ENCODE data around the gene BTC. TPM values are rescaled to one million over a fixed set of nuclear protein-coding genes. Genes with fewer than 3 reads are reported as not detected.

BTC gene
- total and polyA plus RNA-seq, 9 of the 15 experiments (the other 6 are each of a cell fraction or from before 2014, with no cell fraction given), result not detected

- TF ChIP-seq SMC3 (conservative IDR thresholded peaks at IDR 0.05; ENCODE audit: insufficient read depth, low read depth, low read length), result no peak
- TF ChIP-seq SRSF7 (optimal IDR thresholded peaks at IDR 0.05; ENCODE audit: low read depth, low read length), result no peak
- no peak for TF ChIP-seq LEF1 (IDR thresholded peaks at IDR 0.05)
- TF ChIP-seq ZBTB12 (CRISPR knock-in tag; IDR thresholded peaks at IDR 0.05), result no peak
These were observed 41.5 kb downstream of the BTC start (continued) for GRCh38 chr4:74752798-74753197.

GRCh38 chr4:74751856-74752255, 42.5 kb downstream of the BTC start:
- Histone ChIP-seq H3K9me1 (ENCODE audit: control insufficient read depth, insufficient read depth, low read length) (no peaks in the 10 kb centered on the region), H3K36me3 (ENCODE audit: control insufficient read depth, insufficient read depth, low read length) (no peaks in the 10 kb centered on the region), H4K20me1 (replicated peaks; ENCODE audit: control insufficient read depth, insufficient read depth, low read length) (no peaks in the 10 kb centered on the region), H3K4me2 (ENCODE audit: insufficient read depth, low read length) (no peak overlapping the region), H3K9ac (ENCODE audit: insufficient read depth in 1 of 2, low read depth in 2 of 2, low read length in 2 of 2) (no peak overlapping the region), H3K9me3 (replicated peaks; ENCODE audit: control insufficient read depth, insufficient read depth, low read depth, low read length) (no peaks in the 10 kb centered on the region), H2AFZ (ENCODE audit: low read depth, low read length) (no peak overlapping the region), H3K79me2 (ENCODE audit: control insufficient read depth, insufficient read depth, low read length) (no peaks in the 10 kb centered on the region), H3K27me3 (ENCODE audit: control insufficient read depth in 2 of 2, insufficient read depth in 2 of 2, low read length in 2 of 2) (peaks cover 11 to 16% of the 10 kb centered on the region in 2 experiments; a peak in 4 of 5 replicates), H3K4me3 (no peak overlapping the region), H3K27ac (ENCODE audit: extremely low read depth, low read depth, low read length) (no peak overlapping the region), H3K4me1 (replicated peaks in 1 of 2; ENCODE audit: control insufficient read depth in 2 of 2, insufficient read depth in 2 of 2, low read length in 2 of 2) (no peaks in the 10 kb centered on the region)
- DNase-seq (ENCODE audit: extremely low read depth in 1 of 4, low spot score in 3 of 4) (no peak), ATAC-seq (no peak), FAIRE-seq (no peak)
- BruUV-seq (replicated peaks), result no TSS peak
- ChIA-PET CTCF (ENCODE audit: low intra/inter-chr PET ratio) (no interaction called here), POLR2A (interaction anchor here (0.6 kb wide), 1 partner anchor 10 kb away, joined by 3 read pairs; no protein-coding TSS in a partner anchor)
- TF ChIP-seq ADNP (tag; IDR thresholded peaks at IDR 0.05) (no peak), TCF3 (CRISPR knock-in tag; IDR thresholded peaks at IDR 0.05) (no peak), DPF2 (IDR thresholded peaks at IDR 0.05) (no peak), NFE2 (IDR thresholded peaks at IDR 0.05; ENCODE audit: low read depth) (no peak), BMI1 (IDR thresholded peaks at IDR 0.05; ENCODE audit: low read length) (no peak), SMAD1 (IDR thresholded peaks at IDR 0.05; ENCODE audit: low read depth, low read length, partially characterized antibody) (no peak), BRD9 (IDR thresholded peaks at IDR 0.05; ENCODE audit: low read depth, partially characterized antibody) (no peak), HMG20B (CRISPR knock-in tag; IDR thresholded peaks at IDR 0.05) (no peak), ARHGAP35 (IDR thresholded peaks at IDR 0.05; ENCODE audit: partially characterized antibody) (no peak), ZNF41 (CRISPR knock-in tag; conservative IDR thresholded peaks at IDR 0.05) (no peak), FOXA3 (CRISPR knock-in tag; conservative IDR thresholded peaks at IDR 0.05 in 1 of 2, IDR thresholded peaks at IDR 0.05 in 1 of 2) (no peak), TAF1 (IDR thresholded peaks at IDR 0.05; ENCODE audit: control insufficient read depth, extremely low read depth, insufficient read depth, low read length, severe bottlenecking) (no peak), E2F3 (CRISPR knock-in tag; IDR thresholded peaks at IDR 0.05) (no peak), SMC3 (conservative IDR thresholded peaks at IDR 0.05; ENCODE audit: insufficient read depth, low read depth, low read length) (no peak), POLR2B (IDR thresholded peaks at IDR 0.05; ENCODE audit: low read depth, partially characterized antibody) (no peak), ZNF449 (CRISPR knock-in tag; IDR thresholded peaks at IDR 0.05) (no peak)
- in situ Hi-C loops (cut with MboI) (no loop called here), intact Hi-C loops (cut with micrococcal nuclease) (no loop called here)
- WGBS (ENCODE audit: insufficient coverage, low coverage, missing lambda C conversion rate), result 17% methylated on average over 1 of the region's 1 CpG
